ENCODE measurements around the gene LY9. TPM values are rescaled to one million over a fixed set of nuclear protein-coding genes. Genes with fewer than 3 reads are reported as not detected.

LY9 gene
- total RNA-seq, 2 donors from 2014 or later = 0.41 to 0.71 TPM

DNA sequence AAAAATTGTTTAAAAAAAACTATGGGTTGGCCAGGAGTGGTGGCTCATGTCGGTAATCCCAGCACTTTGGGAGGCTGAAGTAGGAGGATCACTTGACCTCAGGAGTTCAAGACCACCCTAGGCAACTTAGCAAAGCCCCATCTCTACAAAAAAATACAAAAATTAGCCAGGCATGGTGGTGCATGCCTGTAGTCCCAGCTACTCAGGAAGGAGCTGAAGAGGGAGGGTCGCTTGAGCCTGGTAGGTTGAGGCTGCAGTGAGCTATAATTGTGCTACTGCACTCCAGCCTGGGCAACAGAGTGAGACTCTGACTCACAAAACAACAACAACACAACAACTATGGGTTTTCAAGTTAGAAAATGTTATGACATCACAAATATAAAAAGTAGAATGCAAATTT is 40.5 kb upstream of the LY9 start:
- no peaks in the 10 kb centered on the region for H3K4me1 ChIP-seq (ENCODE audit: control insufficient read depth in 1 of 2, low read depth in 2 of 2)
- no peaks in the 10 kb centered on the region for H3K36me3 ChIP-seq
- no peaks in the 10 kb centered on the region for H3K9me3 ChIP-seq
- no peak for DNase-seq (ENCODE audit: low spot score)
- no peak for ATAC-seq (ENCODE audit: insufficient number of reproducible peaks, low FRiP score, low read depth)
- H3K27me3 ChIP-seq (replicated peaks; ENCODE audit: insufficient read depth) = no peaks in the 10 kb centered on the region
- TF ChIP-seq, protein P1, sequence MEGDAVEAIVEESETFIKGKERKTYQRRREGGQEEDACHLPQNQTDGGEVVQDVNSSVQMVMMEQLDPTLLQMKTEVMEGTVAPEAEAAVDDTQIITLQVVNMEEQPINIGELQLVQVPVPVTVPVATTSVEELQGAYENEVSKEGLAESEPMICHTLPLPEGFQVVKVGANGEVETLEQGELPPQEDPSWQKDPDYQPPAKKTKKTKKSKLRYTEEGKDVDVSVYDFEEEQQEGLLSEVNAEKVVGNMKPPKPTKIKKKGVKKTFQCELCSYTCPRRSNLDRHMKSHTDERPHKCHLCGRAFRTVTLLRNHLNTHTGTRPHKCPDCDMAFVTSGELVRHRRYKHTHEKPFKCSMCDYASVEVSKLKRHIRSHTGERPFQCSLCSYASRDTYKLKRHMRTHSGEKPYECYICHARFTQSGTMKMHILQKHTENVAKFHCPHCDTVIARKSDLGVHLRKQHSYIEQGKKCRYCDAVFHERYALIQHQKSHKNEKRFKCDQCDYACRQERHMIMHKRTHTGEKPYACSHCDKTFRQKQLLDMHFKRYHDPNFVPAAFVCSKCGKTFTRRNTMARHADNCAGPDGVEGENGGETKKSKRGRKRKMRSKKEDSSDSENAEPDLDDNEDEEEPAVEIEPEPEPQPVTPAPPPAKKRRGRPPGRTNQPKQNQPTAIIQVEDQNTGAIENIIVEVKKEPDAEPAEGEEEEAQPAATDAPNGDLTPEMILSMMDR (IDR thresholded peaks at IDR 0.05) = no peak
- no peak overlapping the region for H3K4me3 ChIP-seq
- H3K27ac ChIP-seq = no peak overlapping the region

DNA sequence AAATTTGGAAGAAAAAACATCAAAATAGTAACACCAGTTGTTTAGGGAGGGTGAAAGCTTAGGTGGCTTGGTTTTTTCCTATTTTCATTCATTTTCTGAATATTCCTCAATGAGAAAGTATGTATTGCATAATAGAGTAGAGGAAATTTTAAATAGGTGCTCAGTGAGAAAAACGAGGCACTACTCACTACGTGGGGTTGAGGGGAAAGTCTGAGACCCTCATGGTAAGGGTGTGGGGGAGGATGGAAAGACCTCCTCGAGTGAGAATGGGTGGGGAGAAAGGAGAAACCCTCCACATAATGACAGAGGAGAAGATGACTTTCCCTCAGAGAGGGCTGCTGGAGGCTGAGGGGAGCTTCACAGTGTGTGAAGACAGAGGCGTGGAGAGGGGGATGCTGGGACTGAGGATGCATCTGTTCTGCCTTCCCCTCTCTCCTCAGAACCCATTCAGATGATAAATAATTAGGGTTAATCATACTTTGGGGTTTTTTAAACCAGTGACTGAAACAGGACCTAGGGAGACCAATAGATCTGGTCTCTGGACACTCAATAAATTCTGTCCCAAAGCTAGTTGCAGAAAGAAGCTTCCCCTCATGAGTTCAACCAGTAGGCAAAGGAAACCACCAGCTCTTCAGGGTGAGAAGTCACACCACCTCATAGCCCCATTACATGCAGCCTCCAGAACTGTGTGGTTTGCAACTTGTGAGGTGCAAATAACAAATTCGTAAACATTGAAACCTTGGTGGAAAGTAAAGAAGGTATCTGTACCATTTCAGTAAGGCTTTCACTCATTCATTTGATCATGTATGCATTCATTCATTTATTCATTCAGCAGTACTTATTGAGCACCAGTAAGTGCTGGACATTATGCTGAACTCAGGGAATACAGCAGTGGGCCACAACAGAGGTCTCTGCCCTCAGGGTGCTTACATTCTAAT is 39.8 kb upstream of the LY9 start:
- H3K4me3 ChIP-seq = no peak overlapping the region
- no peaks in the 10 kb centered on the region for H3K27me3 ChIP-seq (replicated peaks; ENCODE audit: insufficient read depth)
- H3K9me3 ChIP-seq = no peaks in the 10 kb centered on the region
- DNase-seq (ENCODE audit: low spot score) (no peak), ATAC-seq (ENCODE audit: insufficient number of reproducible peaks, low FRiP score, low read depth) (no peak)
- H3K36me3 ChIP-seq = no peaks in the 10 kb centered on the region
- H3K4me1 ChIP-seq (ENCODE audit: control insufficient read depth in 1 of 2, low read depth in 2 of 2) = no peaks in the 10 kb centered on the region
- H3K27ac ChIP-seq = no peak overlapping the region
- TF ChIP-seq, protein P1 (IDR thresholded peaks at IDR 0.05) = no peak

DNA sequence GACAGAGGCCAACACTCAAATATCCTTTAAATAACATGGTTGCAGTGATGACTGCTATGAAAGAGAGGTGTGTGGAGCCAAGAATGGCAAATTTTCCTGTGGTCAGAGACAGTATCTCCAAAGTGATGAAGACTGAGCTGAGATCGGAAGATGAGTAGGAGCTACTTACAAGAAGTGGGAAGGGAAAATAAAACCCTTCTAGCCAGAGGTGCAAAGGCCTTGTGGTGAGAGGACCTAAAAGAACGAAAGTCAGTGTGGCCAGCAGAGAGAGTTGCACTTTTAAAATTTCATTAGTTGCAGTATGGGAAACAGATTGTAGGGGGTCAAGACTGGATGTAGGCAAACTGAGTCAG is 39.1 kb upstream of the LY9 start:
- ATAC-seq (ENCODE audit: insufficient number of reproducible peaks, low FRiP score, low read depth) (no peak), DNase-seq (ENCODE audit: low spot score) (no peak)
- no peaks in the 10 kb centered on the region for H3K27me3 ChIP-seq (replicated peaks; ENCODE audit: insufficient read depth)
- TF ChIP-seq, protein P1 (IDR thresholded peaks at IDR 0.05) = no peak
- H3K9me3 ChIP-seq = no peaks in the 10 kb centered on the region
- H3K36me3 ChIP-seq = no peaks in the 10 kb centered on the region
- H3K27ac ChIP-seq = no peak overlapping the region
- no peaks in the 10 kb centered on the region for H3K4me1 ChIP-seq (ENCODE audit: control insufficient read depth in 1 of 2, low read depth in 2 of 2)
- H3K4me3 ChIP-seq = no peak overlapping the region

DNA sequence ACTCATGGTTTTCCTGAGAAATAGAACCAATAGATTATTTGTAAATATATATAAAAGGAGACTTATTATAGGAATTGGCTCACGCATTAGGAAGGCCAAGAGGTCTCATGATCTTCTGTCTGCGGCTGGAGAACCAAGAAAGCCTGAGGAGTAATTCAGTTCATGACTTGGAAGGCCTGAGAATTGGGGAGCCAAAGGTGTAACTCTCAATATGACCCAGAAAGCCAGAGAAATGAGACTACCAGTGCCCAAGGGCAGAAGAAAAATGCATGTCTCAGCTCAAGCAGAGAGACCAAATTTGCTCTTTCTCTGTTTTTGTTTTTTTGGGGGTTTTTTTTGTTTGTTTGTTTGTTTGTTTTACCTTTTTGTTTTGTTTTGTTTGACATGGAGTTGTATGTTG is 37.5 kb upstream of the LY9 start:
- Histone ChIP-seq H3K27me3 (replicated peaks; ENCODE audit: insufficient read depth) (no peaks in the 10 kb centered on the region), H3K4me1 (ENCODE audit: control insufficient read depth in 1 of 2, low read depth in 2 of 2) (no peaks in the 10 kb centered on the region), H3K9me3 (no peaks in the 10 kb centered on the region), H3K36me3 (no peaks in the 10 kb centered on the region), H3K4me3 (no peak overlapping the region), H3K27ac (no peak overlapping the region)
- TF ChIP-seq, protein P1 (IDR thresholded peaks at IDR 0.05) = no peak
- ATAC-seq (ENCODE audit: insufficient number of reproducible peaks, low FRiP score, low read depth) (no peak), DNase-seq (ENCODE audit: low spot score) (no peak)

DNA sequence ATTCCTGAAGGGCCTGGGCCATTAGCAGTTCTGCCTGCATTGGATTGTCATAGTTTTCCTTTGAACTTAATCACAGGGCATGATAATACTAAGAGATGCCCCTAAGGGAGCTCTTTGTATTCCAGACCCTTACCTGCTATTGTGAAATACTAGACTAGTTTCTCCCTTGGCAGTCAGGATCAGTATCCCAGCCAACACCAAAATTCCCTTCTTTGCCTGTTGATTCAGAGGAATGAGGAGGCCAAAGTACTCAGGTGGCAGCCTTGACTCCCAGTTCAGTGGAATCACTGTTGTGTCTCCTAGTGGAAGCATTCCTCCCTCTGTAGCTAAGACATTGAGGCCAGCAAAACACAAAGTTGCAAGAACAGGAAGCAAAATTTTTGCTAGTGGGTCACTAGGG is 36.2 kb upstream of the LY9 start:
- TF ChIP-seq, protein P1 (IDR thresholded peaks at IDR 0.05) = no peak
- DNase-seq (ENCODE audit: low spot score) = no peak
- H3K9me3 ChIP-seq = no peaks in the 10 kb centered on the region
- H3K36me3 ChIP-seq = no peaks in the 10 kb centered on the region
- H3K27me3 ChIP-seq (replicated peaks; ENCODE audit: insufficient read depth) = no peaks in the 10 kb centered on the region
- no peaks in the 10 kb centered on the region for H3K4me1 ChIP-seq (ENCODE audit: control insufficient read depth in 1 of 2, low read depth in 2 of 2)
- H3K4me3 ChIP-seq = no peak overlapping the region
- no peak for ATAC-seq (ENCODE audit: insufficient number of reproducible peaks, low FRiP score, low read depth)
- H3K27ac ChIP-seq = no peak overlapping the region

Data from thoracic aorta (tissue), 2 donors.